ENCODE results near the gene RAPGEFL1.
A peak's percentile ranks its signal among the peaks of the same experiment; 100 is the strongest.
"Not testable (repeated sequence)": the region's sequence is repeated elsewhere in the genome, so short reads cannot be mapped to it uniquely, and the experiment has no call there.

The RAPGEFL1 gene

GRCh38 chr17:40213914-40214313 is 36.6 kb downstream of the RAPGEFL1 start:
- not testable (repeated sequence) for DNase-seq

- no peak for DNase-seq
These were observed 40.9 kb downstream of the RAPGEFL1 start for GRCh38 chr17:40218006-40218739.

DNA sequence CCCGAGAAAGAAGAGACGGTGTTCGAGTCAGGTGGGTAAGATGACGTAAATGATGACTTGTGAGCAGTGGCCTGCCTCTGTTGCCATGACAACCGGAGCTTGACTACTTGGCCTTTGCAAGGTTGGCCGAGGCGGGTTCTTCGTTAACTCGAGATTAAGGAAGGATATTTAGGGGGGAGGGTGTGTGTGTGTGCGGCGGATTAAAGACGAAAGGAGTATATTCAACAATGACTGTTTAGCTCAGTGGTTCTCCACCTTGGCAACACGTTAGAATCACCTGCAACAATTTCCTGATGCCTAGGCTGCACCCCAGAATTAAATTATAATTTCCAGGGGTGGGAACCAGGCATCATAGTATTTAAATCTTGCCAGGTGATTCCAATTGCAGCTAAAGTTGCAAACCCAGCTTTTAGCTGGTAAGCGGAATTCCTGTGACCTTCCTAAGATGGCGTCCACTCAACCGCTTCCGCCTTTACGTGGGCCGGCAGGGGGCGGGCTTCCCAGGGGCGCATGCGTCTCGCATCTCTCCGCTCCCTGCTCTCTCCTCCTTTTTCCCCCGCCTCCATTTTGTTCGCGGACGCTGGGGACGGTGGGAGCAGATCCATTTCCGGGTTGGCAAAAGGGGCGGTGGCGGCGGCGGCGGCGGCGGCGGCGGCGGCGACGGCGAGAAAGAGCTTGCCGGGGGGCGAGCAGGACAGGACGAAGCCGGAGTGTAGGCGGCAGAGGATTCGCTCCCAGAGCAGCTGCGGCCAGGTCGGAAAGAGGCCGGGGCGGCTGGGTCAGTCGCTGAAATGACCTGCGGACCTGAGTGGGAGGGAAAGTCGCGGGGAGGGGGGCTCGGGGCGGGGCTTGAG is 41.7 kb downstream of the RAPGEFL1 start, which contains the start of gene WIPF2:
Gene WIPF2, plus strand, starts transcription at position 565 of the 854 bp plus-strand sequence. CDS start 37,156 bp downstream, outside the sequence.
- peak; percentile 82 for DNase-seq

- DNase-seq: peak; percentile 22
These were observed 42.5 kb downstream of the RAPGEFL1 start for GRCh38 chr17:40219594-40220338.

- DNase-seq: no peak
These were observed 47.7 kb downstream of the RAPGEFL1 start for GRCh38 chr17:40224718-40225550.

DNA sequence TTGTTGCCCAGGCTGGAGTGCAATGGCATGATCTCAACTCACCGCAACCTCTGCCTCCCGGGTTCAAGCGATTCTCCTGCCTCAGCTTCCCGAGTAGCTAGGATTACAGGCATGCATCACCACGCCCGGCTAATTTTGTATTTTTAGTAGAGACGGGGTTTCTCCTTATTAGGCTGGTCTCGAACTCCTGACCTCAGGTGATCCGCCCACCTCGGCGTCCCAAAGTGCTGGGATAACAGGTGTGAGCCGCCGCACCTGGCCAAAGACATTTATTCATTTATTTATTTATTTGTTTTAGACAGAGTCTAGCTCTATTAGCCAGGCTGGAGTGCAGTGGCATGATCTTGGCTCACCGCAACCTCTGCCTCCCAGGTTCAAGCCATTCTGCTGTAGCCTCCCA is 51.9 kb downstream of the RAPGEFL1 start:
- DNase-seq: not testable (repeated sequence)

DNA sequence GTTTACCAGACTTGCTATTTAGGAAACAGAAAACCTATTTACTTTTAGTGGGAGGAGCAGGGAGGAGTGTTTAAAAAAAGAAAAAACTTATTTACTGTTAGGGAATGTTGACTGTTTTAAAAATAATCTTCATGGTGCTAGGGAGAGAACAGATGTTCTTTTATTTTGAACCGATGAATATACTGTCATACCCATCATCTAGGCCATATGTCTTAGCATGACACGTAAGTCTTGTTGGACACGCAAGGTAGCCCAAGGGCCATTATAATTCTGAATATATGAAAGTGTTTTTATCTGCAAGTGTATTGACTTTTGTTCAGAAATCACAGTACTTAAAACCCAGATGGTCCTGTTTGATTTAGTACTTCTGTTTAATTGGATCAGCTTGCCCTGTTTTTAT is 53.4 kb downstream of the RAPGEFL1 start:
- no peak for DNase-seq

DNA sequence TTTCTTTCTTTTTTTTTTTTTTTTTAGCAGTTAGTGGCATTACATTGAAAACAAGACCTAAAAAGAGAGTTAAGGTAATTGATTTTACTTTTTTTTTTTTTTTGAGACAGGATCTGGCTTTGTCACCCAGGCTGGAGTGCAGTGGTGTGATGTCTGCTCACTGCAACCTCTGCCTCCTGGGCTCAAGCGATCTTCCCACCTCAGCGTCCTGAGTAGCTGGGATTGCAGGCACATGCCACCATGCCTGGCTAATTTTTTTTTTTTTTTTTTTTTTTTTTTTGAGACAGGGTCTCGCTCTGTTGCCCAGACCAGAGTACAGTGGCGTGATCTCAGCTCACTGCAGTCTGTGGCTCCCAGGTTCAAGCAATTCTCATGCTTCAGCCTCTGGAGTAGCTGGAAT is 54.7 kb downstream of the RAPGEFL1 start:
- DNase-seq: not testable (repeated sequence)

DNA sequence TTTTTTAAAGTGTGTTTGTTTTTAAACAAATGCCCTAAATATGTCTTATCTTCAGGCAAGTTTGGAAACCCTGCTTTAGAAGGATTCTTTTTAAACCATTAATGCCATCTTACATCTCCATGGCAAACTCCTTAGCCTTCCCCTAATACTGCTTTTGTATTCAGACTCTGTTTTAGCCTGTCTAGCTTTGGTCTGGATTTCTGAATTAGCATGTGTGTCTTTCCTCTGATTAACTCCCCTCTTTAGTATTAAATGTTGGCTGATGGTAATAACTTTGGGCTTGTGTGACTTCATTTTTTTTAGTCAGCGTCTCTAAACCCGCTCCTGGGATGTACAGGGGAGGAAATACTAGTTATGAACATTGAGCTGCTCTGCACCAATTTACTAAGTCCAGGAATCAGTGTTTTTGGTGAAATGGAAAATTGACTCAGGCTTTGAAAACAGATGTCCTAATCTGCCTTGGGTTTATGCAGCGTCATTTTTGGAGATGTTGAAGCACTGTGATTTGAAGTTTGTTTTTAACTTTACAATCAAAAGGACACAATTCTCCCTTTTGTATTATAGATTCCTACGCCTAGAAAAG is 64.1 kb downstream of the RAPGEFL1 start:
- DNase-seq: no peak

DNA sequence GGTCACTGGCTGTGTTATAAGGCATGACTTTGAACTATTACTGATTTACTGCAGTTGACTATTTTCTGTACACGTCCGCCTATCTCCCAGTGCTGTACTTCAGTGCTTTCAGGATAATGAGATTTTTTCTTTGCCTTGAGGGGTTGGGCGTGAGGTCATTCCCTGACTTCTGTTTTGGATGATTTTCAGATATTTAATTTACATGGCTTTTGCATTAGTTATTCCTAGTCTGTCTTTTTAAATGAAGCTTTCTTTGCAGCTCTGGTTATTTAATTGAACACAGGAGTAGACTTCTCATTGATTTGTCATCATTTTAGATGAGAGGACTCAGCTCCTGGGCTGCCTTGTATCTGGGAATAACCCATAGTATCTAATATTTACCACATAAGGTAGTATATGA is 65.5 kb downstream of the RAPGEFL1 start:
- no peak for DNase-seq

DNA sequence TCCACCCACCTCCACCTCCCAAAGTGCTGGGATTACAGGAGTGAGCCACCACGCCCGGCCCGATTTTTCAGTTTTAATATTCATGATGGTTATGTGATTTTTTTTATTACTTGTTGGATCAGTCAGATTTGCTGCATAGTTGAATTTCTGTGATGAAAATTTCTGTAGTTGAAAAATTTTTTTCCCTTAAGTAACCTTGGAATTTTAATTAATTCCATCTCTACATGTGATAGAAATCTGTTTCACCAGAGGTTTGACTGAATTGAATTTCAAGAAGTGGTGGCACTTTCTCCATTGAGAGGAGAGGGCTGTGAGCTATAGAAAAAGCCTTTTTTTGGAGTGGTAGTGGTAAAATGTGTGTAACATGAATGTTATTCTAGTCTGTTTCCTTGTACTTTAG is 66.5 kb downstream of the RAPGEFL1 start:
- no peak for DNase-seq

- no peak for DNase-seq
These were observed 67.0 kb downstream of the RAPGEFL1 start for GRCh38 chr17:40244255-40244654.
